PFSK-1 (cell line): Measurements from ENCODE around the gene S1PR2.

ENCODE experiments used
- POLR2AphosphoS5 ChIP-seq: IDR thresholded peaks from 2 replicates; pipeline ENCODE4 v1.6.1; 2012; ENCODE audit warnings: low read depth, mild to moderate bottlenecking, control low read depth, low read length, moderate library complexity
- REST ChIP-seq, 2 experiments: IDR thresholded peaks; 2 replicates each; pipeline versions ENCODE4 v1.6.1 to v1.8.0; 2011 to 2012; ENCODE audit warnings: low read depth in 2 of 2, low read length in 2 of 2, control low read depth in 1 of 2, inconsistent platforms in 1 of 2, mild to moderate bottlenecking in 1 of 2, moderate library complexity in 1 of 2; ENCODE audit not compliant: insufficient read depth in 1 of 2
- SIN3A ChIP-seq: IDR thresholded peaks from 2 replicates; pipeline ENCODE4 v1.6.1; 2012; ENCODE audit warnings: mild to moderate bottlenecking, low read length, moderate library complexity, borderline replicate concordance; ENCODE audit not compliant: insufficient read depth
- TAF1 ChIP-seq: IDR thresholded peaks from 2 replicates; pipeline ENCODE4 v1.6.1; 2012; ENCODE audit warnings: low read length, control low read depth, borderline replicate concordance; ENCODE audit not compliant: insufficient read depth

- TF ChIP-seq REST (IDR thresholded peaks at IDR 0.05; ENCODE audit: insufficient read depth in 1 of 2, low read depth in 2 of 2, low read length in 2 of 2) = no peak
- TF ChIP-seq SIN3A = no peak
- TF ChIP-seq POLR2AphosphoS5 = no peak
- TF ChIP-seq TAF1 = no peak
Measured at GRCh38 chr19:10214784-10215183, 16.3 kb downstream of the S1PR2 start.
